Uterus (tissue), 2 donors: ENCODE data around the gene TMEM62.

Experiments
- CTCF ChIP-seq, 4 experiments: fragments of 200-600 bp in 2 of 4; fragments of 450-650 bp in 2 of 4; sonication (generic) in 2 of 4; IDR thresholded peaks; one replicate each; pipeline ENCODE4 v1.5.1; 2016 to 2019; ENCODE audit warnings: antibody characterized with exemption in 4 of 4, mild to moderate bottlenecking in 2 of 4, moderate library complexity in 1 of 4
- POLR2A ChIP-seq, 2 donors: fragments of 450-650 bp; IDR thresholded peaks; one replicate each; pipeline ENCODE4 v1.6.1; 2016; ENCODE audit warnings: antibody characterized with exemption in 2 of 2, mild to moderate bottlenecking in 1 of 2, moderate library complexity in 1 of 2

DNA sequence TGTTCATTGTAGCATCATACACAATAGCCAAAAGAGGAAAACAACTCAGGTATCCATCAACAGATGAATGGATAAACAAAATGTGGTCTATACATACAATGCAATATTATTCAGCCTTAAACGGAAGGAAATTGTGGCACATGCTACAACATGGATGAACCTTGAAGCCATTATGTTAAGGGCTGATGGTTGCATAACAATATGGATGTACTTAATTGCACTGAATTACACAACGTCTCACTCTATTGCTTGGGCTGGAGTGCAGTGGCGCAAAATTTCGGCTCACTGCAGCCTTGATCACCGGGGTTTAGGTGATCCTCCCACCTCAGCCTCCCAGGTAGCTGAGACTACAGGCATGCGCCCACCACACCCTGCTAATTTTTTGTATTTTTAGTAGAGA, 7.0 kb upstream of the TMEM62 start:
- TF ChIP-seq CTCF (IDR thresholded peaks at IDR 0.05) = no peak
- no peak for TF ChIP-seq POLR2A (IDR thresholded peaks at IDR 0.05)
